Measurements from ENCODE around the gene PPM1E. TPM values are rescaled to one million over a fixed set of nuclear protein-coding genes. Genes with fewer than 3 reads are reported as not detected.

Gene PPM1E
- total RNA-seq, 3 donors from 2014 or later (not counting 1 experiment from before 2014, with no cell fraction given), result not detected

DNA sequence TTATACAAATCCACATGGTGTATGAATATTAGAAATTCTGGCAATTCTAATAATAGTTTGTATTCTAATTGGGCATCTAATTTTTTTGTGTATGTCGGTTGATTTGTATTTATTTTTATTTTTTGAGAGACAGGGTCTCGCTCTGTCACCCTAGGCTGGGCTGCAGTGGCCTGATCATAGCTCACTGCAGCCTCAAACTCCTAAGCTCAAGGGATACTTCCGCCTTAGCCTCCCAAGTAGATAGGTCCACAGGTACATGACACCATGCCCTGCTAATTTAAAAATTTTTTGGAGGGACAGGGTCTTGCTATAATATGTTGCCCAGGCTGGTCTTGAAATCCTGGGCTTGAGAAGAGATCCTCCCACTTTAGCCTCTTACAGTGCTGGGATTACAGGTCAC lies 246.5 kb downstream of the PPM1E start:
- intact Hi-C loops (cut with micrococcal nuclease), result no loop called here
- no peak for ATAC-seq
- H3K27me3 Mint-ChIP-seq (ENCODE audit: low read depth in 2 of 2), result no peaks in the 10 kb centered on the region
- H3K27ac Mint-ChIP-seq, result peak overlapping the region in 1 of 2 donors; percentile 85
- H3K27me3 ChIP-seq (ENCODE audit: control insufficient read depth, insufficient read depth, low read length), result no peaks in the 10 kb centered on the region
- H3K4me3 ChIP-seq (ENCODE audit: low read length), result no peak overlapping the region
- peak overlapping the region; percentile 71 for H3K27ac ChIP-seq (ENCODE audit: low read length)
- H3K4me1 ChIP-seq (ENCODE audit: control insufficient read depth, insufficient read depth, low read length), result peaks cover 6% of the 10 kb centered on the region
- 86% methylated on average over 3 of the region's 3 CpGs for WGBS (ENCODE audit: insufficient coverage)
- H3K9me3 Mint-ChIP-seq, result no peaks in the 10 kb centered on the region
- peaks cover 17% of the 10 kb centered on the region for H3K36me3 Mint-ChIP-seq
- no peaks in the 10 kb centered on the region for H3K4me1 Mint-ChIP-seq
- peaks cover 18% of the 10 kb centered on the region for H3K36me3 ChIP-seq (ENCODE audit: control insufficient read depth, insufficient read depth, low read length)
- no peak overlapping the region for H3K4me3 Mint-ChIP-seq
- H3K9me3 ChIP-seq (ENCODE audit: control insufficient read depth, insufficient read depth, low read length), result no peaks in the 10 kb centered on the region
- no peak for DNase-seq
- TF ChIP-seq CTCF (IDR thresholded peaks at IDR 0.05), result no peak

DNA sequence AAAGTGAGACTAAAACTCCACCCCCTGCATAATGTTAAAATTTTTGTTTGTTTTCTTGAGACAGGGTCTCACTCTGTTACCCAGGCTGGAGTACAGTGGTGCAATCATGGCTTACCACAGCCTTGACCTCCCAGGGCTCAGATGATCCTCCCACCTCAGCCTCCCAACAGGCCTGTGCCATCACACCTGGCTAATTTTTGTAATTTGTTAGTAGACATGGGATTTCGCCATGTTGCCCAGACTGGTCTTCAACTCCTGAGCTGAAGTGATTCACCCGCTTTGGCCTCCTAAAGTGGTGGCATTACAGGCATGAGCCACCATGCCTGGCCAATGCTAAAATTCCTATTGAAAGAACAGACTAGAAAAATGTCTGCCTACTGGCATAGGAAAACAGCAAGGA lies 247.2 kb downstream of the PPM1E start:
- no peak overlapping the region for H3K27ac ChIP-seq (ENCODE audit: low read length)
- no peak for TF ChIP-seq CTCF (IDR thresholded peaks at IDR 0.05)
- H3K4me3 ChIP-seq (ENCODE audit: low read length), result no peak overlapping the region
- WGBS (ENCODE audit: insufficient coverage), result 100% methylated on average over 2 of the region's 2 CpGs
- H3K4me1 ChIP-seq (ENCODE audit: control insufficient read depth, insufficient read depth, low read length), result peaks cover 6% of the 10 kb centered on the region
- no peaks in the 10 kb centered on the region for H3K9me3 ChIP-seq (ENCODE audit: control insufficient read depth, insufficient read depth, low read length)
- ATAC-seq (no peak), DNase-seq (no peak)
- intact Hi-C loops (cut with micrococcal nuclease), result no loop called here
- H3K36me3 ChIP-seq (ENCODE audit: control insufficient read depth, insufficient read depth, low read length), result peaks cover 13% of the 10 kb centered on the region
- no peaks in the 10 kb centered on the region for H3K9me3 Mint-ChIP-seq
- H3K4me3 Mint-ChIP-seq, result no peak overlapping the region
- no peaks in the 10 kb centered on the region for H3K27me3 Mint-ChIP-seq (ENCODE audit: low read depth in 2 of 2)
- no peak overlapping the region for H3K27ac Mint-ChIP-seq
- H3K27me3 ChIP-seq (ENCODE audit: control insufficient read depth, insufficient read depth, low read length), result no peaks in the 10 kb centered on the region
- H3K4me1 Mint-ChIP-seq, result no peaks in the 10 kb centered on the region
- peaks cover 10% of the 10 kb centered on the region for H3K36me3 Mint-ChIP-seq

- Mint-ChIP-seq H3K36me3 (no peaks in the 10 kb centered on the region), H3K4me1 (no peaks in the 10 kb centered on the region), H3K4me3 (no peak overlapping the region), H3K27me3 (ENCODE audit: low read depth in 2 of 2) (no peaks in the 10 kb centered on the region), H3K27ac (no peak overlapping the region), H3K9me3 (no peaks in the 10 kb centered on the region)
- no peak overlapping the region for H3K4me3 ChIP-seq (ENCODE audit: low read length)
- no CpG with 5 or more reads among the region's 1 CpG for WGBS (ENCODE audit: insufficient coverage)
- TF ChIP-seq CTCF (IDR thresholded peaks at IDR 0.05), result no peak
- no peaks in the 10 kb centered on the region for H3K9me3 ChIP-seq (ENCODE audit: control insufficient read depth, insufficient read depth, low read length)
- intact Hi-C loops (cut with micrococcal nuclease), result loop anchor here (2.0 kb wide), 1 partner anchor 427 kb away; no protein-coding TSS in a partner anchor
- peaks cover 6% of the 10 kb centered on the region for H3K36me3 ChIP-seq (ENCODE audit: control insufficient read depth, insufficient read depth, low read length)
- DNase-seq (no peak), ATAC-seq (no peak)
- no peak overlapping the region for H3K27ac ChIP-seq (ENCODE audit: low read length)
- H3K4me1 ChIP-seq (ENCODE audit: control insufficient read depth, insufficient read depth, low read length), result peaks cover 6% of the 10 kb centered on the region
- no peaks in the 10 kb centered on the region for H3K27me3 ChIP-seq (ENCODE audit: control insufficient read depth, insufficient read depth, low read length)
Observed at GRCh38 chr17:59003860-59004259, 248.2 kb downstream of the PPM1E start.
